Keratinocyte (primary cell): ENCODE results near the gene FNIP2.

ENCODE experiments used
- CTCF ChIP-seq, 3 experiments: IDR thresholded peaks in 1 of 3; conservative IDR thresholded peaks in 1 of 3; optimal IDR thresholded peaks in 1 of 3; 2 replicates in 2 of 3; 3 replicates in 1 of 3; pipeline versions ENCODE3 to v1.5.1; 2011; ENCODE audit warnings: low read length in 3 of 3, mild to moderate bottlenecking in 3 of 3, moderate library complexity in 2 of 3, control low read depth in 1 of 3, inconsistent platforms in 1 of 3; ENCODE audit not compliant: insufficient read depth in 2 of 3; ENCODE audit errors: extremely low read depth in 1 of 3
- EZH2 ChIP-seq: IDR thresholded peaks from one replicate; pipeline ENCODE4 v1.6.1; 2012; ENCODE audit warnings: inconsistent platforms, mild to moderate bottlenecking, low read length, moderate library complexity

GRCh38 chr4:158762553-158762952, 6.3 kb upstream of the FNIP2 start:
- TF ChIP-seq CTCF (optimal IDR thresholded peaks at IDR 0.05 in 1 of 3, IDR thresholded peaks at IDR 0.05 in 1 of 3, conservative IDR thresholded peaks at IDR 0.05 in 1 of 3; ENCODE audit: extremely low read depth in 1 of 3, insufficient read depth in 2 of 3, low read length in 3 of 3) (no peak), EZH2 (no peak)
